Endothelial cell of umbilical vein (primary cell): ENCODE measurements around the gene FAM118B. TPM values are rescaled to one million over a fixed set of nuclear protein-coding genes. Genes with fewer than 3 reads are reported as not detected.

Experiments
- BruUV-seq: library from RNA; stranded (reverse); fragments of 400-500 nt; replicated peaks from 2 replicates; lab custom pipeline; 2021; lab: Mats Ljungman, UMichigan
- CTCF ChIA-PET: fragments of 300-600, 350-600 bp; sonication (Branson Sonifier 250); formaldehyde crosslinking; loops from one replicate; lab custom pipeline; 2021; ENCODE audit warnings: antibody characterized with exemption, inconsistent platforms; lab: Charles Lee
- POLR2A ChIA-PET: fragments of 300-600, 350-600 bp; sonication (Branson Sonifier 250); formaldehyde crosslinking; loops from one replicate; lab custom pipeline; 2021; ENCODE audit warnings: antibody characterized with exemption, inconsistent platforms; lab: Charles Lee
- DNase-seq: peaks from one replicate; pipeline ENCODE4 v3.0.0-alpha.2; 2011; ENCODE audit warnings: low read depth, low spot score
- FAIRE-seq: peaks from 2 replicates; lab custom pipeline; 2011; peaks lifted over from hg19 to GRCh38; lab: Jason Lieb, UNC
- H2AFZ ChIP-seq: 2 replicates; pipeline ENCODE4 v1.6.0; 2012; ENCODE audit warnings: low read depth, low read length, control low read depth, inconsistent platforms
- H3K27ac ChIP-seq: 2 replicates; pipeline ENCODE4 v1.5.1; 2011; ENCODE audit warnings: low read depth, mild to moderate bottlenecking, control low read depth, low read length, moderate library complexity; ENCODE audit not compliant: insufficient read depth
- H3K27me3 ChIP-seq, 2 experiments: 2 replicates each; pipeline versions ENCODE4 v1.6.0 to v1.6.1; 2011; ENCODE audit warnings: low read length in 2 of 2, mixed read lengths in 1 of 2; ENCODE audit not compliant: control insufficient read depth in 2 of 2, insufficient read depth in 2 of 2
- H3K36me3 ChIP-seq, 2 experiments: 2 replicates in 1 of 2; 3 replicates in 1 of 2; pipeline ENCODE4 v1.5.1; 2011; ENCODE audit warnings: low read length in 2 of 2, mild to moderate bottlenecking in 1 of 2, moderate library complexity in 1 of 2; ENCODE audit not compliant: control insufficient read depth in 2 of 2, insufficient read depth in 2 of 2; ENCODE audit errors: extremely low read depth in 1 of 2
- H3K4me1 ChIP-seq: 3 replicates; pipeline ENCODE4 v1.5.1; 2011; ENCODE audit warnings: mild to moderate bottlenecking, low read length; ENCODE audit not compliant: control insufficient read depth, insufficient read depth; ENCODE audit errors: extremely low read depth
- H3K4me2 ChIP-seq: 2 replicates; pipeline ENCODE4 v1.6.1; 2011; ENCODE audit warnings: low read length, control low read depth, mixed read lengths; ENCODE audit not compliant: insufficient read depth
- H3K4me3 ChIP-seq, 3 experiments: fragments of 200-600 bp in 1 of 3; sonication (generic), shearing (Covaris generic) in 1 of 3; replicated peaks in 1 of 3; 2 replicates each; pipeline ENCODE4 v1.5.1; 2011 to 2016; ENCODE audit warnings: control low read depth in 3 of 3, low read length in 3 of 3, mild to moderate bottlenecking in 2 of 3, inconsistent platforms in 1 of 3, low read depth in 1 of 3, moderate library complexity in 1 of 3; ENCODE audit not compliant: insufficient read depth in 1 of 3
- H3K79me2 ChIP-seq: 2 replicates; pipeline ENCODE4 v1.6.0; 2012; ENCODE audit warnings: low read length, inconsistent platforms; ENCODE audit not compliant: control insufficient read depth, insufficient read depth
- H3K9ac ChIP-seq: replicated peaks from 2 replicates; pipeline ENCODE3; 2011; ENCODE audit warnings: low read length, control low read depth; ENCODE audit not compliant: insufficient read depth; ENCODE audit errors: extremely low read depth
- H3K9me1 ChIP-seq: replicated peaks from 3 replicates; pipeline ENCODE4 v1.6.0; 2011; ENCODE audit warnings: mild to moderate bottlenecking, low read length; ENCODE audit not compliant: control insufficient read depth, insufficient read depth; ENCODE audit errors: extremely low read depth
- H3K9me3 ChIP-seq: replicated peaks from 2 replicates; pipeline ENCODE4 v1.5.1; 2012; ENCODE audit warnings: low read length, inconsistent platforms; ENCODE audit not compliant: control insufficient read depth, insufficient read depth
- H4K20me1 ChIP-seq: replicated peaks from 2 replicates; pipeline ENCODE3; 2011; ENCODE audit warnings: mild to moderate bottlenecking, low read length; ENCODE audit not compliant: control insufficient read depth, insufficient read depth; ENCODE audit errors: extremely low read depth
- CTCF ChIP-seq, 2 donors: IDR thresholded peaks; 1 replicate in 1 of 2; 2 replicates in 1 of 2; pipeline ENCODE4 v1.5.1; 2011; ENCODE audit warnings: low read length in 2 of 2, mild to moderate bottlenecking in 2 of 2, moderate library complexity in 2 of 2, control low read depth in 1 of 2, inconsistent platforms in 1 of 2, low read depth in 1 of 2; ENCODE audit not compliant: insufficient read depth in 1 of 2; ENCODE audit errors: extremely low read depth in 1 of 2
- EZH2 ChIP-seq: IDR thresholded peaks from 2 replicates; pipeline ENCODE4 v1.6.1; 2012; ENCODE audit warnings: borderline replicate concordance, low read depth, mild to moderate bottlenecking, moderate library complexity, low read length, inconsistent platforms; ENCODE audit not compliant: severe bottlenecking
- FOS ChIP-seq: IDR thresholded peaks from 2 replicates; pipeline ENCODE4 v1.6.1; 2011; ENCODE audit warnings: mild to moderate bottlenecking, low read length, moderate library complexity, borderline replicate concordance; ENCODE audit not compliant: insufficient read depth
- GATA2 ChIP-seq: IDR thresholded peaks from 2 replicates; pipeline ENCODE4 v1.7.0; 2011; ENCODE audit warnings: low read depth, mild to moderate bottlenecking, moderate library complexity, mixed read lengths, low read length; ENCODE audit not compliant: insufficient read length, insufficient read depth
- JUN ChIP-seq: IDR thresholded peaks from 2 replicates; pipeline ENCODE4 v1.6.1; 2011; ENCODE audit warnings: borderline replicate concordance, low read depth; ENCODE audit not compliant: insufficient read length, insufficient read depth
- MAX ChIP-seq: IDR thresholded peaks from 2 replicates; pipeline ENCODE4 v1.6.1; 2011; ENCODE audit not compliant: insufficient read depth, insufficient read length
- MYC ChIP-seq: IDR thresholded peaks from one replicate; pipeline ENCODE4 v1.6.1; 2011; ENCODE audit warnings: mild to moderate bottlenecking, low read depth, low read length
- POLR2A ChIP-seq: IDR thresholded peaks from 2 replicates; pipeline ENCODE4 v1.6.1; 2012; ENCODE audit warnings: low read depth, mild to moderate bottlenecking, control low read depth, low read length
- POLR2AphosphoS5 ChIP-seq: IDR thresholded peaks from 2 replicates; pipeline ENCODE4 v1.6.1; 2012; ENCODE audit warnings: low read depth, mild to moderate bottlenecking, control low read depth, low read length, moderate library complexity; ENCODE audit not compliant: insufficient read depth
- dilution Hi-C: fragments of 300-500 bp; cut with MboI; formaldehyde crosslinking; loops from one replicate; pipeline ENCODE4 v1.15.0; 2019; ENCODE audit warnings: low sequenced_read_pairs; ENCODE audit not compliant: extremely low pct_ligation_motif_present
- intact Hi-C: fragments of 100-400 bp; cut with micrococcal nuclease; formaldehyde crosslinking; loops from one replicate; pipeline ENCODE4 v1.10.0; 2022
- polyA plus RNA-seq, 4 experiments: library from polyadenylated mRNA; depleted of rRNA in 3 of 4; stranded (reverse) in 3 of 4; unstranded in 1 of 4; fragments of >200 nt; gene quantifications; 2 replicates each; pipeline versions ENCODE4 v1.2.1 to v1.2.3, GENCODE V29; 2011 to 2012; ENCODE audit warnings: missing spikeins in 1 of 4
- total RNA-seq: library from RNA; stranded (reverse); gene quantifications from 2 replicates; pipeline ENCODE4 v1.2.3, GENCODE V29; 2021

FAM118B gene
- total and polyA plus RNA-seq, 2 donors (not counting 3 experiments of a cell fraction or from before 2014, with no cell fraction given), result 26.6 to 35.8 TPM

GRCh38 chr11:126305699-126306098 lies 94.1 kb downstream of the FAM118B start:
- no peaks in the 10 kb centered on the region for H3K36me3 ChIP-seq
- no peak overlapping the region for H3K27ac ChIP-seq
- intact Hi-C loops (no loop called here), dilution Hi-C loops (no loop called here)
- DNase-seq (no peak), FAIRE-seq (no peak)
- TF ChIP-seq GATA2 (no peak), MYC (no peak), FOS (no peak), JUN (no peak), POLR2A (no peak), POLR2AphosphoS5 (no peak), EZH2 (no peak), MAX (no peak), CTCF (IDR thresholded peaks at IDR 0.05; ENCODE audit: extremely low read depth in 1 of 2, insufficient read depth in 1 of 2, low read depth in 1 of 2, low read length in 2 of 2) (no peak)
- no peaks in the 10 kb centered on the region for H3K79me2 ChIP-seq
- POLR2A ChIA-PET, result no interaction called here
- CTCF ChIA-PET, result interaction anchor here (10.7 kb wide), 1 partner anchor 177 kb away, joined by 437 read pairs; no protein-coding TSS in a partner anchor
- H3K9me3 ChIP-seq, result no peaks in the 10 kb centered on the region
- H2AFZ ChIP-seq, result no peak overlapping the region
- BruUV-seq, result no TSS peak
- H3K4me1 ChIP-seq, result no peaks in the 10 kb centered on the region
- H3K4me3 ChIP-seq, result no peak overlapping the region
- no peaks in the 10 kb centered on the region for H3K9me1 ChIP-seq
- no peaks in the 10 kb centered on the region for H3K27me3 ChIP-seq
- no peak overlapping the region for H3K4me2 ChIP-seq
- no peak overlapping the region for H3K9ac ChIP-seq
- H4K20me1 ChIP-seq, result no peaks in the 10 kb centered on the region
